Measurements from ENCODE around the gene PITPNM3.

GRCh38 chr17:6457688-6458459, 98.5 kb downstream of the PITPNM3 start:
- TF ChIP-seq CTCF (IDR thresholded peaks at IDR 0.05) (no peak), POLR2A (IDR thresholded peaks at IDR 0.05) (no peak)
